PFSK-1 (cell line): ENCODE measurements around the gene FCAMR.

Experiments used
- FOXP2 ChIP-seq: optimal IDR thresholded peaks from 2 replicates; pipeline ENCODE3; 2011; ENCODE audit warnings: borderline replicate concordance, control low read depth, inconsistent platforms; ENCODE audit not compliant: insufficient read depth; ENCODE audit errors: extremely low read length, extremely low read depth
- POLR2AphosphoS5 ChIP-seq: IDR thresholded peaks from 2 replicates; pipeline ENCODE4 v1.6.1; 2012; ENCODE audit warnings: low read depth, mild to moderate bottlenecking, control low read depth, low read length, moderate library complexity
- REST ChIP-seq, 2 experiments: IDR thresholded peaks; 2 replicates each; pipeline versions ENCODE4 v1.6.1 to v1.8.0; 2011 to 2012; ENCODE audit warnings: low read depth in 2 of 2, low read length in 2 of 2, control low read depth in 1 of 2, inconsistent platforms in 1 of 2, mild to moderate bottlenecking in 1 of 2, moderate library complexity in 1 of 2; ENCODE audit not compliant: insufficient read depth in 1 of 2
- SIN3A ChIP-seq: IDR thresholded peaks from 2 replicates; pipeline ENCODE4 v1.6.1; 2012; ENCODE audit warnings: mild to moderate bottlenecking, low read length, moderate library complexity, borderline replicate concordance; ENCODE audit not compliant: insufficient read depth
- TAF1 ChIP-seq: IDR thresholded peaks from 2 replicates; pipeline ENCODE4 v1.6.1; 2012; ENCODE audit warnings: low read length, control low read depth, borderline replicate concordance; ENCODE audit not compliant: insufficient read depth

FCAMR gene

DNA sequence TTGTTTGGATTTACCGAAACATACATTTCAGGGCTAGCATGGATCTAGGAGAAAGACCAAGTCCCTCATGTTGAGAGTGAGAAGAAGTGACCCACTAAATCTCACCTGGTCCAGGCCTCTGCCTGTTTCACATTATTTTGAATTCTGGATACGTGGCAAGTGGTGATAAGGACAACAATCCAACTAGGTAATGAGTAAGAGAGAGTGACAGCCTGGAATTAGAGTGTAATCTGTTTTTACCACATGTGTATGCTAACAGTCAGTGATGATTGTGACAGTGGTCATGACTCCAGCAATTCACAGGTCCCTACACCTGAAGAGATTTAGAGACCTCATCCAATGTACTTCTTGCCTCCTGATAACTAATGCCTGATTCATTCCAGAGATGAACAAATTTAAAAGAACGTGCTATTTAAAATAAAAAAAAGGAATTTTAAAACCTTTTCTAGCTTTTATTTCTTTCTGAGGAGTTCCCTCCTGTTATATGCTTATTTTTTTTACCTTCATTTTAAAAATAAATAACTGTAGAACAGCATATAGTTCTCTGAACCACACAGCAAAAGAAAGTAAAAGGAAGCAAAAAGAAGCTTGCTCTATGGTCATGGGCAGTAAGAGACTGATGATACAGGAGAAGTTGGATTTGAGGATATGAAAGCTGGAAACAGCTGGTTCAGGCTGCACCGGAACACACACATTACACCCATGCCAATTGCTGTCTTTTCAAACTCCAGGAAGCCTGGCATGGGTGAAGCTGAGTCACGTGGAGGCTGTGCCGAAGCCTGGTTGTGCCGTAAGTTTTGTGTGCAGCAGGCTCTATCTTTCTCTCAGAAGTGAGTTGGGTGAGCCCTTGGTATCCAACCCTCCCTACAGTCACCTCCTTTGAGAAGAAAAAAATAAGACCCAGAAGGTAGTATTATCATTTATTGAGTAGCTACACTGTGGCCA, 47.6 kb upstream of the FCAMR start:
- TF ChIP-seq SIN3A = no peak
- no peak for TF ChIP-seq TAF1
- TF ChIP-seq POLR2AphosphoS5 = no peak
- no peak for TF ChIP-seq FOXP2
- TF ChIP-seq REST (IDR thresholded peaks at IDR 0.05; ENCODE audit: insufficient read depth in 1 of 2, low read depth in 2 of 2, low read length in 2 of 2) = no peak

DNA sequence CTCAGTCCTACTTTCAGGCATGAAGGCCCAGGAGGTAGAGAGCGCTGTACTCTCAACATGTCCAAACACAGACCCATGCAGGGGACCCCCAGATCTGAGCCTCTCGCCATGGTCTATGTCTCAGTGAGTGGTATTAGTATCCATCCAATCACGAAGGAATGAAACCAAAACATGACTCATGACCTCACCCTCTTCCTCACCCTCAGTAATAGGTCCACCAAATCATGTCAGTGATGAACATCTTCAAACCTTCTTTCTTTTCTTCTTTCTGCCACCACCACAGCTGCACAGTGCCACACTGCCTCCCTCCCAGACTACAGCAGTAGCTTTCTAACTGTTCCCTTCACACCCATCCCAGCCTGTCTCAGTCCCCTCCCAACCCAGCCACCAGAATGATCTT, 45.5 kb upstream of the FCAMR start:
- TF ChIP-seq TAF1 = no peak
- no peak for TF ChIP-seq REST (IDR thresholded peaks at IDR 0.05; ENCODE audit: insufficient read depth in 1 of 2, low read depth in 2 of 2, low read length in 2 of 2)
- TF ChIP-seq POLR2AphosphoS5 = no peak
- TF ChIP-seq FOXP2 = no peak
- TF ChIP-seq SIN3A = no peak

GRCh38 chr1:207014728-207015127, 44.5 kb upstream of the FCAMR start:
- no peak for TF ChIP-seq TAF1
- TF ChIP-seq FOXP2 = no peak

- TF ChIP-seq SIN3A (no peak), POLR2AphosphoS5 (no peak), FOXP2 (no peak), TAF1 (no peak), REST (IDR thresholded peaks at IDR 0.05; ENCODE audit: insufficient read depth in 1 of 2, low read depth in 2 of 2, low read length in 2 of 2) (no peak)
These were observed 43.2 kb upstream of the FCAMR start for GRCh38 chr1:207013321-207014085.

DNA sequence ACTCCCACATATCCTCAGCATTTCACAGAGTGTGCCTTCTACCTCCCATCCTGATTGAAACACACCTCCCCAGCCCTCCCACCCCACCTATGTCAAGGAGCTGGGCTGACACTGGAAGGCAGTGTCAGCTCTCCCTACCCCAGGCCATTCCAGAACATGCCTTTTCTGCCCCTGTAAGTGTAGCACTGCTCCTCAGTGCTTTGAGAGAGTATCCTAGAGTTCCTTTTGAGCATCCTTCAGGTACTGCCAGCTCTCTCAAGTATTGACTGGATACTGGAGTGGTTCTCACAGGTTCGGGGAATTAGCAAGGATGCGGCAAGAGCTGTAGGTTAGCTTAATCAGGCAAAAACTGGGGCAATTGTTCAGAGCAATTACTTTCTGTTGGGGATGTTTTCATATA, 40.5 kb upstream of the FCAMR start:
- no peak for TF ChIP-seq REST (IDR thresholded peaks at IDR 0.05; ENCODE audit: insufficient read depth in 1 of 2, low read depth in 2 of 2, low read length in 2 of 2)
- no peak for TF ChIP-seq SIN3A
- TF ChIP-seq FOXP2 = no peak
- no peak for TF ChIP-seq POLR2AphosphoS5
- no peak for TF ChIP-seq TAF1
